NCI-H1092 (cell line): ENCODE data around the gene PLXND1.

Experiments
- DNase-seq: peaks from one replicate; lab custom pipeline; 2025; lab: John Stamatoyannopoulos, UW

PLXND1 gene

GRCh38 chr3:129599607-129600006 is 6.9 kb downstream of the PLXND1 start:
- no peak for DNase-seq

- no peak for DNase-seq
Measured at GRCh38 chr3:129599073-129599472, 7.4 kb downstream of the PLXND1 start.

GRCh38 chr3:129598484-129598883 is 8.0 kb downstream of the PLXND1 start:
- no peak for DNase-seq

- no peak for DNase-seq
Measured at GRCh38 chr3:129598000-129598381, 8.5 kb downstream of the PLXND1 start.

- peak; percentile 62 for DNase-seq
Measured at GRCh38 chr3:129597087-129597999, 9.1 kb downstream of the PLXND1 start.

- DNase-seq, result peak; percentile 23
Measured at GRCh38 chr3:129596194-129597086, 10.0 kb downstream of the PLXND1 start.

GRCh38 chr3:129595544-129596193 is 10.8 kb downstream of the PLXND1 start:
- no peak for DNase-seq

GRCh38 chr3:129594907-129595390 is 11.5 kb downstream of the PLXND1 start:
- no peak for DNase-seq

GRCh38 chr3:129594409-129594808 is 12.1 kb downstream of the PLXND1 start:
- DNase-seq, result no peak

- peak; percentile 92 for DNase-seq
Measured at GRCh38 chr3:129593595-129594339, 12.7 kb downstream of the PLXND1 start.

GRCh38 chr3:129593230-129593594 is 13.3 kb downstream of the PLXND1 start:
- no peak for DNase-seq

GRCh38 chr3:129592381-129593131 is 13.9 kb downstream of the PLXND1 start:
- DNase-seq, result no peak

- no peak for DNase-seq
Measured at GRCh38 chr3:129591932-129592331, 14.5 kb downstream of the PLXND1 start.

GRCh38 chr3:129590215-129590614 is 16.3 kb downstream of the PLXND1 start:
- DNase-seq, result no peak

GRCh38 chr3:129587566-129588210 is 18.8 kb downstream of the PLXND1 start:
- no peak for DNase-seq

- no peak for DNase-seq
Measured at GRCh38 chr3:129586746-129587430, 19.6 kb downstream of the PLXND1 start.

- no peak for DNase-seq
Measured at GRCh38 chr3:129585949-129586657, 20.4 kb downstream of the PLXND1 start.

- DNase-seq, result no peak
Measured at GRCh38 chr3:129584631-129585030, 21.8 kb downstream of the PLXND1 start.

GRCh38 chr3:129583289-129583688 is 23.2 kb downstream of the PLXND1 start:
- no peak for DNase-seq
